Endothelial cell of umbilical vein (primary cell): ENCODE results near the gene DOCK8. TPM values are rescaled to one million over a fixed set of nuclear protein-coding genes. Genes with fewer than 3 reads are reported as not detected.

Source experiments
- BruUV-seq: library from RNA; stranded (reverse); fragments of 400-500 nt; replicated peaks from 2 replicates; lab custom pipeline; 2021; lab: Mats Ljungman, UMichigan
- CTCF ChIA-PET: fragments of 300-600, 350-600 bp; sonication (Branson Sonifier 250); formaldehyde crosslinking; loops from one replicate; lab custom pipeline; 2021; ENCODE audit warnings: antibody characterized with exemption, inconsistent platforms; lab: Charles Lee
- POLR2A ChIA-PET: fragments of 300-600, 350-600 bp; sonication (Branson Sonifier 250); formaldehyde crosslinking; loops from one replicate; lab custom pipeline; 2021; ENCODE audit warnings: antibody characterized with exemption, inconsistent platforms; lab: Charles Lee
- DNase-seq: peaks from one replicate; pipeline ENCODE4 v3.0.0-alpha.2; 2011; ENCODE audit warnings: low read depth, low spot score
- FAIRE-seq: peaks from 2 replicates; lab custom pipeline; 2011; peaks lifted over from hg19 to GRCh38; lab: Jason Lieb, UNC
- H2AFZ ChIP-seq: 2 replicates; pipeline ENCODE4 v1.6.0; 2012; ENCODE audit warnings: low read depth, low read length, control low read depth, inconsistent platforms
- H3K27ac ChIP-seq: 2 replicates; pipeline ENCODE4 v1.5.1; 2011; ENCODE audit warnings: low read depth, mild to moderate bottlenecking, control low read depth, low read length, moderate library complexity; ENCODE audit not compliant: insufficient read depth
- H3K27me3 ChIP-seq, 2 experiments: 2 replicates each; pipeline versions ENCODE4 v1.6.0 to v1.6.1; 2011; ENCODE audit warnings: low read length in 2 of 2, mixed read lengths in 1 of 2; ENCODE audit not compliant: control insufficient read depth in 2 of 2, insufficient read depth in 2 of 2
- H3K36me3 ChIP-seq, 2 experiments: 2 replicates in 1 of 2; 3 replicates in 1 of 2; pipeline ENCODE4 v1.5.1; 2011; ENCODE audit warnings: low read length in 2 of 2, mild to moderate bottlenecking in 1 of 2, moderate library complexity in 1 of 2; ENCODE audit not compliant: control insufficient read depth in 2 of 2, insufficient read depth in 2 of 2; ENCODE audit errors: extremely low read depth in 1 of 2
- H3K4me1 ChIP-seq: 3 replicates; pipeline ENCODE4 v1.5.1; 2011; ENCODE audit warnings: mild to moderate bottlenecking, low read length; ENCODE audit not compliant: control insufficient read depth, insufficient read depth; ENCODE audit errors: extremely low read depth
- H3K4me2 ChIP-seq: 2 replicates; pipeline ENCODE4 v1.6.1; 2011; ENCODE audit warnings: low read length, control low read depth, mixed read lengths; ENCODE audit not compliant: insufficient read depth
- H3K4me3 ChIP-seq, 3 experiments: fragments of 200-600 bp in 1 of 3; sonication (generic), shearing (Covaris generic) in 1 of 3; replicated peaks in 1 of 3; 2 replicates each; pipeline ENCODE4 v1.5.1; 2011 to 2016; ENCODE audit warnings: control low read depth in 3 of 3, low read length in 3 of 3, mild to moderate bottlenecking in 2 of 3, inconsistent platforms in 1 of 3, low read depth in 1 of 3, moderate library complexity in 1 of 3; ENCODE audit not compliant: insufficient read depth in 1 of 3
- H3K79me2 ChIP-seq: 2 replicates; pipeline ENCODE4 v1.6.0; 2012; ENCODE audit warnings: low read length, inconsistent platforms; ENCODE audit not compliant: control insufficient read depth, insufficient read depth
- H3K9ac ChIP-seq: replicated peaks from 2 replicates; pipeline ENCODE3; 2011; ENCODE audit warnings: low read length, control low read depth; ENCODE audit not compliant: insufficient read depth; ENCODE audit errors: extremely low read depth
- H3K9me1 ChIP-seq: replicated peaks from 3 replicates; pipeline ENCODE4 v1.6.0; 2011; ENCODE audit warnings: mild to moderate bottlenecking, low read length; ENCODE audit not compliant: control insufficient read depth, insufficient read depth; ENCODE audit errors: extremely low read depth
- H3K9me3 ChIP-seq: replicated peaks from 2 replicates; pipeline ENCODE4 v1.5.1; 2012; ENCODE audit warnings: low read length, inconsistent platforms; ENCODE audit not compliant: control insufficient read depth, insufficient read depth
- H4K20me1 ChIP-seq: replicated peaks from 2 replicates; pipeline ENCODE3; 2011; ENCODE audit warnings: mild to moderate bottlenecking, low read length; ENCODE audit not compliant: control insufficient read depth, insufficient read depth; ENCODE audit errors: extremely low read depth
- CTCF ChIP-seq, 2 donors: IDR thresholded peaks; 1 replicate in 1 of 2; 2 replicates in 1 of 2; pipeline ENCODE4 v1.5.1; 2011; ENCODE audit warnings: low read length in 2 of 2, mild to moderate bottlenecking in 2 of 2, moderate library complexity in 2 of 2, control low read depth in 1 of 2, inconsistent platforms in 1 of 2, low read depth in 1 of 2; ENCODE audit not compliant: insufficient read depth in 1 of 2; ENCODE audit errors: extremely low read depth in 1 of 2
- EZH2 ChIP-seq: IDR thresholded peaks from 2 replicates; pipeline ENCODE4 v1.6.1; 2012; ENCODE audit warnings: borderline replicate concordance, low read depth, mild to moderate bottlenecking, moderate library complexity, low read length, inconsistent platforms; ENCODE audit not compliant: severe bottlenecking
- FOS ChIP-seq: IDR thresholded peaks from 2 replicates; pipeline ENCODE4 v1.6.1; 2011; ENCODE audit warnings: mild to moderate bottlenecking, low read length, moderate library complexity, borderline replicate concordance; ENCODE audit not compliant: insufficient read depth
- GATA2 ChIP-seq: IDR thresholded peaks from 2 replicates; pipeline ENCODE4 v1.7.0; 2011; ENCODE audit warnings: low read depth, mild to moderate bottlenecking, moderate library complexity, mixed read lengths, low read length; ENCODE audit not compliant: insufficient read length, insufficient read depth
- JUN ChIP-seq: IDR thresholded peaks from 2 replicates; pipeline ENCODE4 v1.6.1; 2011; ENCODE audit warnings: borderline replicate concordance, low read depth; ENCODE audit not compliant: insufficient read length, insufficient read depth
- MYC ChIP-seq: IDR thresholded peaks from one replicate; pipeline ENCODE4 v1.6.1; 2011; ENCODE audit warnings: mild to moderate bottlenecking, low read depth, low read length
- POLR2A ChIP-seq: IDR thresholded peaks from 2 replicates; pipeline ENCODE4 v1.6.1; 2012; ENCODE audit warnings: low read depth, mild to moderate bottlenecking, control low read depth, low read length
- POLR2AphosphoS5 ChIP-seq: IDR thresholded peaks from 2 replicates; pipeline ENCODE4 v1.6.1; 2012; ENCODE audit warnings: low read depth, mild to moderate bottlenecking, control low read depth, low read length, moderate library complexity; ENCODE audit not compliant: insufficient read depth
- dilution Hi-C: fragments of 300-500 bp; cut with MboI; formaldehyde crosslinking; loops from one replicate; pipeline ENCODE4 v1.15.0; 2019; ENCODE audit warnings: low sequenced_read_pairs; ENCODE audit not compliant: extremely low pct_ligation_motif_present
- intact Hi-C: fragments of 100-400 bp; cut with micrococcal nuclease; formaldehyde crosslinking; loops from one replicate; pipeline ENCODE4 v1.10.0; 2022
- polyA plus RNA-seq, 4 experiments: library from polyadenylated mRNA; depleted of rRNA in 3 of 4; stranded (reverse) in 3 of 4; unstranded in 1 of 4; fragments of >200 nt; gene quantifications; 2 replicates each; pipeline versions ENCODE4 v1.2.1 to v1.2.3, GENCODE V29; 2011 to 2012; ENCODE audit warnings: missing spikeins in 1 of 4
- total RNA-seq: library from RNA; stranded (reverse); gene quantifications from 2 replicates; pipeline ENCODE4 v1.2.3, GENCODE V29; 2021
- TF ChIP-seq, protein P1 (sequence below): IDR thresholded peaks from 2 replicates; pipeline ENCODE4 v1.6.1; 2011; ENCODE audit not compliant: insufficient read depth, insufficient read length

Gene DOCK8
- total and polyA plus RNA-seq, 2 donors (not counting 3 experiments of a cell fraction or from before 2014, with no cell fraction given): 0.54 to 1.3 TPM

DNA sequence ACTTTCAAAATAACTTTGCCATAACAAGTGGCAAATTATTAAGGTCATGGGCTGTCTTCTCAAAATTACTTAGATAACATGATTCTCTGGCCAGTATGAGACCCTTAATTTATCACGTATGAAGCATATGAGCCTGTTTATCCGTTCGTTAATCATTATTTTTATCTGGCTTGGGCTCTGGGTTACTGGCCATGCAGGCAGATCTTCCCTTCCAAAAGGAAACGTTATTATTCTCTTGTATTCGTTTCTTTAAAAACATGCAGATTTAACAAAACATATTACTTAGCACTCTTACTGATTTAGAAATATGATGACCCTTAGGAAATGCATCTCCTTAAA lies 148.6 kb downstream of the DOCK8 start:
- no peak overlapping the region for H2AFZ ChIP-seq
- dilution Hi-C loops: no loop called here
- no peak for DNase-seq
- FAIRE-seq: no peak
- TF ChIP-seq EZH2 (no peak), JUN (no peak), GATA2 (no peak), POLR2AphosphoS5 (no peak), FOS (no peak), MYC (no peak), POLR2A (no peak), CTCF (IDR thresholded peaks at IDR 0.05; ENCODE audit: extremely low read depth in 1 of 2, insufficient read depth in 1 of 2, low read depth in 1 of 2, low read length in 2 of 2) (no peak)
- TF ChIP-seq, protein P1, sequence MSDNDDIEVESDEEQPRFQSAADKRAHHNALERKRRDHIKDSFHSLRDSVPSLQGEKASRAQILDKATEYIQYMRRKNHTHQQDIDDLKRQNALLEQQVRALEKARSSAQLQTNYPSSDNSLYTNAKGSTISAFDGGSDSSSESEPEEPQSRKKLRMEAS: no peak
- H3K9me1 ChIP-seq: no peaks in the 10 kb centered on the region
- ChIA-PET POLR2A (no interaction called here), CTCF (no interaction called here)
- no peaks in the 10 kb centered on the region for H3K4me1 ChIP-seq
- intact Hi-C loops: no loop called here
- no peak overlapping the region for H3K4me2 ChIP-seq
- H3K79me2 ChIP-seq: no peaks in the 10 kb centered on the region
- H3K27ac ChIP-seq: no peak overlapping the region
- H3K9me3 ChIP-seq: no peaks in the 10 kb centered on the region
- H3K36me3 ChIP-seq: no peaks in the 10 kb centered on the region
- H3K9ac ChIP-seq: no peak overlapping the region
- H4K20me1 ChIP-seq: no peaks in the 10 kb centered on the region
- BruUV-seq: no TSS peak
- no peaks in the 10 kb centered on the region for H3K27me3 ChIP-seq
- H3K4me3 ChIP-seq: no peak overlapping the region
